Stimulated activated CD8-positive, alpha-beta memory T cell treated with anti-CD3 and anti-CD28 coated beads, Interleukin-12 subunit alpha, Interleukin-12 subunit beta, amount 100 ng/mL, for 24 hours (primary cell): ENCODE measurements around the gene TEAD1.

Experiments
- DNase-seq: peaks from one replicate; pipeline ENCODE4 v3.0.0-alpha.2; 2020; ENCODE audit errors: extremely low read depth

Gene TEAD1

DNA sequence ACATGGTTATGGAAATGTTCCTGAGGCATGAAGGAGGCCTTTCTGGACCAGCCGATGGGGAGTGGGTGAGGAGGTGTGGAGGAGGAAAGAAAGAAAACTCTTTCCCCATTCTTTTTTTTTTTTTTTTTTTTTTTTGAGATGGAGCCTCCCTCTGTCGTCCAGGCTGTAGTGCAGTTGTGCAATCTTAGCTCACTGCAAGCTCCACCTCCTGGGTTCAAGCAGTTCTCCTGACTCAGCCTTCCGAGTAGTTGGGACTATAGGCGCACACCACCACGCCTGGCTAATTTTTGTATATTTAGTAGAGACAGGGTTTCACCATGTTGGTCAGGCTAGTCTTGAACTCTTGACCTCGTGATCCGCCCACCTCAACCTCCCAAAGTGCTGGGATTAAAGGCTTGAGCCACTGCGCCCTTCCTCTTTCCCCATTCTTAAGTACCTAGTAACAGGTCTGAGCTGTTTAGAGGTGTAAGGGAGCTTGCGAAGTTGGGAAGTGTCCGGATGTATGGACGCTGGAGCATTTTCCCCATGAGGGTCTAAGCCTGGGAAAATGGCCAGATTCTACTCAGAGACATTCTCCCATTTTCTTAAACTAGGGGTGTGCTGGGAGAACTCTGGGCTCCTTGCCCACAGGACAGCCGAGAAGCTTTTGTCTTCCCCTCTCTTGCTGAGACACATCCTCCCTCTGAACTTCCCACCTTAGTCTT lies 135.8 kb downstream of the TEAD1 start:
- no peak for DNase-seq

GRCh38 chr11:12810568-12810894 lies 136.3 kb downstream of the TEAD1 start:
- no peak for DNase-seq

DNA sequence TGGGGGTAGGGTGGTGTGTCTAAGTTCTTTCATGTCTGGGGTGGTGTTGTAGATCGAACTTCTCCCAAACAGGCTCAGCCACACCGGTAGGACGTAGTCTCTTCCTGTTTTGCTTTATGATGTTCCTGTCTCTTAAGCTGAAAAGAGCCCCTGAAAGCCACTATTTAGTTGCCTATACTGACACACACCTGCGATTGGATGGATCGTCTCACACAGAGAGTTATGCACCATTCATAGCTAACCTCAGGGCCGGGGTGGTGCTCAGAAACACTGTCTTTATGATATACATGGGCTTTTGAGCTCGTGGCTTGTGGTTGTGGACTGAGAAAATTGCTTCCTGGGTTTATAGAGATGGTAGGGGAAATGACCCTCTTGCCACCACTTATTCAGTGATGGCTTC lies 137.6 kb downstream of the TEAD1 start:
- no peak for DNase-seq

DNA sequence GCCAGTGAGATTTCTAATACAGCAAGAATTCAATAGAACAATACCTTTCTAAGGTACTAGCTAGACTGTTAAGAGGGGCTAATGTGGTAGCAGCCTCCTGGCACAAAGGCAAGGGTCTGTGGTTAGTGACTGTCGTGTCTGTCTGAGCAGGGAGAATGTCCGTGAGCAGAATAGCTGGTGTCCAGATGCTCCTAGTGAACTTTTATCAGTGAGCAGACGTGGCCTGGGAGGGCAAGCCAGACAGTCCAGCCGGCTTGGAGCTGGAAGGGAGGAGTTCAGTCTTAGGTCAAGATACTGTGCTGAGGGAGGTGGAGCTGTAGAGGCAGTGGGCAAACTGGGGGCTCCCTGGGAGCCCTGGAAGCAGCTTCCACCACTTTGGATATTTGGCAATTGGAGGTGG lies 138.6 kb downstream of the TEAD1 start:
- DNase-seq, result no peak

- DNase-seq, result no peak
Observed at GRCh38 chr11:12813371-12814225, 139.4 kb downstream of the TEAD1 start.

- DNase-seq, result no peak
Observed at GRCh38 chr11:12815129-12815480, 140.9 kb downstream of the TEAD1 start.

GRCh38 chr11:12815931-12816494 lies 141.8 kb downstream of the TEAD1 start:
- DNase-seq, result no peak

DNA sequence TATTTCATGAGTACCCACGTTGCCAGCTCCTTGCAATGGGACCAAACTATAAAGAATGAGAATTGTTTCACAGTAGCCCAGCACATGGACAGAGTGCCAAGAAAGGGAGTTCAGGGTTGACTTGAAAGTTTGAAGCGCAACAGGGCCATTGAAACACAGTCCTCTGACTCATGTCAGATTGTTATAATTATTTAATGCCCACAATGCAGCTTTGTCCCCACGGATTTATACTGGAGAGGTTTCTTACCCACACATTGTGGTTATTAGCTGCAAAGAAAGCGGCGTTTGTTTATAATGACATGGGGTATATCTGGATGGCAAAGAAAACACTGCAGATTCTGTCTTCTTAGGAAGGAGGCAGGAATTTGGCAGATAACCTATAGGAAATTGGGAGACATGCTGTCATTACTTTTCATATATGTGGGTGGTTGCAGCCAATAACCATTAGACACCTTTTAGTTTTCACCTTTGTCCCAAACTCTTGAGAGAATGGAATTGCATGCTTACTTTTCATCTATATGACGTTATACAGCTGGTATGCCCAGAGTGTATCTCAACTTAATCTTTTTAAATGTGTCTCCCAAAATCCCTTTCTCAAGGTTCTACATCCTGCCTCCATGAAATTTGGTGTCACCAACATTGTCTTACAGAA lies 143.6 kb downstream of the TEAD1 start:
- DNase-seq, result no peak

DNA sequence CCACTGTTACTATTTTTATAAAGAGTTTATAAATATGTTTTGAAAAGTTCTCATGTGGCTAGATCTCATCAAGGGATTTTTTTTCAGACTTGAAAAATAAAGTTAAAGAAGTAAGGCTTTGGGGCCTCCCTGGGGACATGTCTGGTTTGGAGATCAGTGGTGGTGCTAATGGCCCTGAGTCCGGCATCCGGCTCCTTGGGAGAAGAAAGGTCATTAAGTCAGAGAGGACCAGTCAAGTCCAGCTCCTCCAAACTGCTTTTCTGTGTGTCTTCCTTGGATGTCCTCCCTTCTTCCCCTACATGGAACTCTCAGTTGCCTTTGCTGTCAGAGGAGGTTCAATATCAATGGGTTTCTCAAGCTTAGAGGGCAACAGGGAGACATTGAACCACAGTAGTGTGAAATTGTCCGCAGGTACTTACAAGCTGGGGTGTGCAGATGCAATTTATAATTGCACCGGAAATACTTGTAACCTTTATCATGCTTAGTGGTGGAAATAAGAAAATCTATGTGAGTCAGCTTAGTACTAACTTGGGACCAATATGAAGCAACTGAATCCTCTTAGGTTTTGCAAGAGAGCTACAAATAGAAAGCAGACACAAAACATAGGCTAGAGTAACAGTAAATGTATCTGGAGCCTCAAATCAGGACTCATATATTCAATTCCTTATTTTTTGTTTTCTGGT lies 144.3 kb downstream of the TEAD1 start:
- DNase-seq, result no peak

GRCh38 chr11:12822392-12823022 lies 148.3 kb downstream of the TEAD1 start:
- DNase-seq, result no peak

- DNase-seq, result no peak
Observed at GRCh38 chr11:12824281-12825041, 150.2 kb downstream of the TEAD1 start.

GRCh38 chr11:12826441-12826840 lies 152.2 kb downstream of the TEAD1 start:
- no peak for DNase-seq

DNA sequence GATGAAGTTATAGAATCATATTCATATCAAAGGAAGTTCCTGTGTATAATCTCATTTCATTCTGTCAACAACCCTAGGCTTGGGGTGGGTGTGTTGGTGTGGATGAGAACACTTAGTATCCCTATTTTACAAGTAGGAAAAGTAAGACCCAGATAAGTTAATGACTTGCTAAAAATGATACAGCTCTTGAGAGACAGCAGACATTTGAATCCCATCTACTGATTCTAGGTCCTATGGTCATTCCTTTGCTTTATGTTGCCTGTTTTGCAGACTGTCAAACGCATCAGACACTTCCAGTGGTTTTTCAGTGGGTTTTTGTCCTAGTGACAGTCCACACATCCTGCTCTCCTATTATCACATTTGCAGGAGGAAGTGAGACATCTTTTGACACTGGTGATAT lies 153.1 kb downstream of the TEAD1 start:
- no peak for DNase-seq

- no peak for DNase-seq
Observed at GRCh38 chr11:12827929-12828812, 153.9 kb downstream of the TEAD1 start.

DNA sequence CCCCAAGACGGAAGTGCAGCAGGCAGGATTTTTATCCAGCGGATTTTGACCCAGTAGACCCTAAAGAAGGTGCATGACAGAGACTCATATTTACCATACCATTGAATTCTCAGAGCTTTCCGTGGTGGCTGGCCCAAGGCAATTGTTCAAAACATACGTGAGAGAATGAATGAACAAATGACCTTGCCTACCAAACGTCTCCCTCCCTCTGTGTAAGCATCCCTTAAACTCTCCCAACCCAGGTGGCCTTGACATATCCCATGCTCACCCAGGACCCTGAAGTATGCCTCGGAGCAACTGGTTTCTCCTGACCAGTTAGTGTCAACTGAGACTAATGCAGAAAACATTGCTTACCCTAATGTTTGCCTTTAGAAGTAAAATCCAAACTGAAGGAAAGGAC lies 154.9 kb downstream of the TEAD1 start:
- DNase-seq, result no peak

- DNase-seq, result no peak
Observed at GRCh38 chr11:12829540-12830314, 155.5 kb downstream of the TEAD1 start.

DNA sequence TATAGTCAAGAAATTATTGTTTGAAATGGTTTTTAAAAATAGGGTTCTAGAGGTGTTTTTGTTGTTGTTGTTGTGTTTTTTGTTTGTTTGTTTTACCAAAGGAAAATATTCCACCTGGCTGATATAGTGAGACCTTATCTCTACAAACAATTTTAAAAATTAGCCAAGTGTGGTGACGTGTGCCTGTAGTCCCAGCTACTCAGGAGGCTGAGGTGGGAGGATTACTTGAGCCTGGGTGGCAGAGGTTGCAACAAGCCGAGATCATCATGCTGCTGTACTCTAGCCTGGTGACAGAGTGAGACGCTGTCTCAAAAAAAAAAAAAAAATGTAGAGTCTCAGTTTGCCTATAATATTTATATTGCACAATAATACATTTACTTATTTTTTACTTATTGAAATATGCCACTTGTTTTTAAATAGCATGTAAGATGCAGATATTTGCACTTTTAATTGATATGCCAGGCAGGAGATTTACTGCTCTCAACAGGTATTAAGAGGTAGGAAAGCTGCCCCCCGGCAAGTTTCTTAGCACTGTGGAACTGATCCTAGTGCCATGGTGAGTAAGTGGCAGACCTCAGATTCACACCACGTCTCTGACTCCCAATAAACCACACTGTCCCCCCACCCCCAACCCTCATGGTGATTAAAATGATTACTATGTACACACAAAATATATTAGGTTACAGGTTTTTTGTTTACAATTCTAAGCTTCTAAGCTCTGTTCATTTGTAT lies 157.4 kb downstream of the TEAD1 start:
- no peak for DNase-seq

DNA sequence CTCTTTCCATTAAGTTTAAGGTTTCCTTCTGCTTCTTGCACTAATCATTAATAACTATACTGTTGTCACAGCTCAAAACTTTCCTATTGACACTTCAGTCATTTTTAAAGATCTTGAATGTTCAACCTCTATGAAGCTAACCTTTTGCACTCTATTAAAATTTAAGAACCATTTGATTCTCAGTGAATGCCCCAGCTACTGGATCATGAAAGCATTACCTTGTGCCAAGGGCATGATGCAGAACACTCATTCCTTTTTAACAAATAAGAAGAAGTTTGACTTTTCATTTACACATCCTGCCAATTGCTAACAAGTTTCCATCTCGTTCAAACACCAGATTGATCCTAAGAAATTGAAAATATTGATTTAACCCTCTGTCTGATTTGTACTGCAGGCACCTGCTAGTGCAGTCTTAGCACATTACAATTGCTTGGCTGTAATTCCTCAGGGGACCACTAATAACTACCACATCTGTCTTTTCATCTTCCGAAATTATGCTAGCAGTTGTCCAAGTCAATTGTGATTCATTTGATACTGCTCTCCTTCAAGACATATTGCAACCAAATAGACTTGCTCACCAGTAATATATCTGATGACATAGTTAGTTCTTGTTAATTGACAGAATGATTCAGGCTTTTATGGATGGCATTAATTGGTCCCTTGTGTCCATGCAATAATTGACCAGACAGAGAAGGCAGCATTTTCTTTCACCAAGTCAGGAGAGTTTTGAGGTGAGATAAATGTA lies 158.4 kb downstream of the TEAD1 start:
- no peak for DNase-seq
